ENCODE data around the gene C1QTNF8.
"Not testable (repeated sequence)": the region's sequence is repeated elsewhere in the genome, so short reads cannot be mapped to it uniquely, and the experiment has no call there.

The C1QTNF8 gene

DNA sequence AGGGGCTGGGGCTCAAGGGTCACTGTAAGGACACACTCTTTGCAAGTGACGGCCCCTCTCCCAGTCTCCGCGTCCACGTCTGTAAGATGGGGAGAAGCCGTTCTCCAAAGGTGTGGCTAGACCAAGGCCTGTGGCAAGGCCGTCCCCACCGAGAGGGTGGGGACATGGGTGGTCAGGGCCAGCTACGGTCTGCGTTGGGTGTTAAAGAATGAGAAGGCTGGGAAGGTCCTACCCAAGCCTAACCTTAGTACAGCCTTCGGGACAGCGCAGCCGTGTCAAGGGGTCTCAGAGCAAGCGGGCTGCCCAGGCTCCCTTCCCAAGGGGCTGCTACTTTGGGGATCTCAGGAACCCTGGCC is 1.9 kb downstream of the C1QTNF8 start:
- DNase-seq (ENCODE audit: low spot score), result no peak

DNA sequence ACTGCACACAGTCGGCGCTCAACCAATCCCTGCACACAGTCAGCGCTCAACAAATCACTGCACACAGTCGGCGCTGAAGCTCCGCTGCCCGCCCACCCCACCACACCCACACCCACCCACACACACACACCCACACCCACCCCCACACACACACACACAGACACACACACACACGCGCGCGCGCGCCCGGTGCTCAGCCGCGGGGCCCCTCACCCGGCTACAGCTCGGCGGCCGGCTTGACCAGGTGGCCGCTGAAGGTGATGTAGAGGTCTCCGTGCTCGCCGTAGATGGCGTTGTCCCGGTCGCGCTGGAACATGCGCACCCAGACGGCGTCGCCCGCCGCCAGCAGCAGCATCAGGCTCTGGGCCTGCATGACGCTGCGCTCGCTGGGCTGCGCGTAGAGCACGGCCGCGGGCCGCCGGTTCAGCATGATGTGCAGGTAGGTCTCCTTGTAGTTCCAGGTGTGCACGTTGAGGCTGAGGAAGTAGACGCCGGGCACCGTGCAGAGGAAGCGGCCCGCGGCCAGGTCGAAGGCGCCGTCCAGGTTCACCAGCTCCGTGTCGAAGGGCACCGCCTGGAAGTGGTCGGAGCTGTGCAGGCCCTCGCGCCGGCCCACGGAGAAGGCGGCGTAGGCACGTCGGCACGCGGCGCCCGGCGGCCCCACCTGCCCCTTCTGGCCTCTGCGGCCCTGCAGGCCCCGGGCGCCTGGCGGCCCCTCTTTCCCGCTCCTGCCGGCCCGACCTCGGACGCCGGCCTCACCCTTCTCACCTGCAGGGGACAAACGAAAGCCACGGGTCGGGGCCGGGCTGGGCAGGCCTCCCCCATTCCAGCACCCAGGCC is 2.5 kb downstream of the C1QTNF8 start:
- DNase-seq (ENCODE audit: low spot score), result no peak

DNA sequence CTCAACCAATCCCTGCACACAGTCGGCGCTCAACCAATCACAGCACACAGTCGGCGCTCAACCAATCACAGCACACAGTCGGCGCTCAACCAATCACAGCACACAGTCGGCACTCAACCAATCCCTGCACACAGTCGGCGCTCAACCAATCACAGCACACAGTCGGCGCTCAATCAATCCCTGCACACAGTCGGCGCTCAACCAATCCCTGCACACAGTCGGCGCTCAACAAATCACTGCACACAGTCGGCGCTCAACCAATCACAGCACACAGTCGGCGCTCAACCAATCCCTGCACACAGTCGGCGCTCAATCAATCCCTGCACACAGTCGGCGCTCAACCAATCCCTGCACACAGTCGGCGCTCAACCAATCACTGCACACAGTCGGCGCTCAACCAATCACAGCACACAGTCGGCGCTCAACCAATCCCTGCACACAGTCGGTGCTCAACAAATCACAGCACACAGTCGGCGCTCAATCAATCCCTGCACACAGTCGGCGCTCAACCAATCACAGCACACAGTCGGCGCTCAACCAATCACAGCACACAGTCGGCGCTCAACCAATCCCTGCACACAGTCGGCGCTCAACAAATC is 3.3 kb downstream of the C1QTNF8 start:
- DNase-seq (ENCODE audit: low spot score), result not testable (repeated sequence)

DNA sequence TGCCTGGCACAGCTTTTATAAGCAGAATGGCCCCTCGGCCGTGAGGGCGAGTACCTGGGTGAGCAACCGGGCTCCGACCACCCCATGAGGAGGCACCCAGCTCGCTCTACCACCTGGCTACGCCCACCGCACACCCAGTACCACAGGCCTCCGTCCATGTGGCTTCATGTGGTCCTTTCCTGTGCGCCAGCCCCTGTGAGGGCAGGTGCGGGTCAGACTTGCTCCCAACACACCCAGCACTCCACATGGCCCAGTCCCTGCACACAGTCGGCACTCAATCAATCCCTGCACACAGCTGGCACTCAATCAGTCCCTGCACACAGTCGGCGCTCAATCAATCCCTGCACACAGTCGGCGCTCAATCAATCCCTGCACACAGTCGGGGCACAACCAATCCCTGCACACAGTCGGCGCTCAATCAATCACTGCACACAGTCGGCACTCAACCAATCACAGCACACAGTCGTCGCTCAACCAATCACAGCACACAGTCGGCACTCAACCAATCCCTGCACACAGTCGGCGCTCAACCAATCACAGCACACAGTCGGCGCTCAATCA is 4.0 kb downstream of the C1QTNF8 start:
- DNase-seq (ENCODE audit: low spot score), result no peak

DNA sequence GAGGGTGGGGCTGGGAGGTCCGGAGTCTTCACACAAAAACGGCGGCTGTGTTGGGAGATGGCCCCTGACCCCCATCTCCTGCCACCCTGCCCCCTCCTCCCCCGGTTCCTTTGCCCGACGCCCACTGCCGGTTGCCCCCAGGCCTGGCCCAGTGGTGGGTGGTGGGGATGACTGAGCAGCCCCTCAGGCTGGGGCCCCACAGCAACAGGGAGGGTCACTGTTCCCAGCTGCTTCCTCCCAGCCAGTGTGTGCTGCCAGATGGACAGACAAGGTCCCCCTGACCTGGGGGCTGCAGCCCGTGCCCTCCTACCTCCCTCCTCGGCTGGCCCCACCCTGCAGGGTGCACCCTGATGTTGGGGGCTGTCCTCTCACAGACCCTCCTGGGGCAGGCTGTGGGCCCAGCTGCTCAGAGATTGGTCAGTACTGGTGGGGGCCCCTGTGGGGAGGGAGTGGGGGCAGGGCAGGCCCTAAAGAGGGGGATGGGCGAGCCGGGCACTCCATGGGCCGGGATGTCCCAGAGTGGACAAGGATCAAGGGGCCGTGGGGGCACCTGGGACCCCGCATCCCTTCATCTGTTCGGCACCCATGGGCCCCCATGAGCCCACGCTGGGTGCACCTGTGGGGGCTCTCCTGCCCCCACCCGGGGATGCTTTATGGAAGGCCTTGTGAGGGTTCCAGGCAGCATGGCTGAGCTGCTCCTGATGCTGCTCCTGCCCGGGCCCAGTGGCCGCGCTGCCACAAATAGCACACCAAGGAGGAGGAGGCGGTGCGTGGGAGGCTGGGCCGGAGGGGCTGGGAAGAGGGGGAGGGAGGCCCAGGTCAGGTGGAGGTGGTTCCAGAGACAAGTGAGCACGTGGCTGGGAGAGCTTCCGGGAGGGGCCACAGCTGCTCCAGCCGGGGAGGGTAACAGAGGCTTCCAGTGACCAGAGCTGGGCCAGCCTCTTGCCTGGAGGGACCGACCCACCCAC is 5.1 kb downstream of the C1QTNF8 start:
- no peak for DNase-seq (ENCODE audit: low spot score)

DNA sequence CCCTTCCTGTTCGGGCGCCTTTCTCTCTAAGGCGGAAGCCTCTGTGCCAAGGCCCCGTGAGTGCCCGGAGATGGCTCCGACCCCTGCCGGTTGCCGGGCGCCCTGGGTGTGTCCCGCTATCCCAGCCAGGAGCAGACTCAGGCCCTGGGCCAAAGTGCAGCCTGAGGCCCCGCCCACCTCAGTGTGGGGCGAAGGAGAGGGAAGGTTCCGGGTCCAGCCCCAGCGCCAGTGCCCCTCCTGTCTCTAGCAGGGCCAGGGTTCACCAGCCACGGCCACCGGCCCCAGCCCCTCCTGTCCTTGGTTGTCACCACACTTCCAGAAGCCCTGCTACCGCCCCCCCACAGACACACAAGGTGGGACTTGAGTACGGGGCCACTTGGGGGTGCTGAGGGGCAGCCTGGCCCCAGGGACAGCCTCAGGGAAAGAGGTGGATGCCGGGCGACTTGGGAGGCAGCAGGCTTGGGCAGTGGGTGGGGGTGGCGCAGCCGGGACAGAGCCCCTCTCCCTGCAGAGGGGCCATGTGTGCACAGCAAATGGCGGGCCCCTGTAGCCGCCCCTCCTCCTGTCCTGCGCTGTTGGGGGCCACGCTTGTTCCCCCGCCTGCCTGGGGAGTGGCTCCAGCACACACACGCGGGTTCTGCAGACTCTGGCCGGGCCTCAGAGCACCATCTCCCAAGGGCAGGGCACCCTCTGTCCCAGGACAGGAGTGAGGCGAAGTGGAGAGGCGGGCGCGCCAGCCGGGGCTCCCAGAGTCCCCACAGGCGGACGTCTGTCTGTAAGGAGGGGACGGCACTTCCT is 6.0 kb downstream of the C1QTNF8 start:
- no peak for DNase-seq (ENCODE audit: low spot score)

DNA sequence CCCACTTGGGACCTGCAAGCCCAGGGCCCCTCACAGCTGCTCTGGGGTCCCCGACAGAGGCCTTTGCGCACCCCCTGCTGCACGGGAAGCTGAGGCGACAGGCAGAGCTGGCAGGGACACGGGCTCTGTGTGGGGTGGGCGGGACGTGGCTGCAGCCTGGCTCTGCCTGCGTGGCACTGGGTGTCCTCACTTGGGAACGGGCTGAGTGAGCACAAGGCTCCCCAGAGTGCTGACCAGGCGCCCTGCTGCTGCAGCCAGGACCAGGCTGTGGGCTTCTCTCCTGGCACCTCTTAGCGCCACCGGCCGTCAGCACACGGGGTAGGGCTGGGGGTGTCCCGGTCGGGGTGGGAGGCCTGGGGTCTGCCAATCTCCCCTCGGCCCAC is 6.6 kb downstream of the C1QTNF8 start:
- no peak for DNase-seq (ENCODE audit: low spot score)

DNA sequence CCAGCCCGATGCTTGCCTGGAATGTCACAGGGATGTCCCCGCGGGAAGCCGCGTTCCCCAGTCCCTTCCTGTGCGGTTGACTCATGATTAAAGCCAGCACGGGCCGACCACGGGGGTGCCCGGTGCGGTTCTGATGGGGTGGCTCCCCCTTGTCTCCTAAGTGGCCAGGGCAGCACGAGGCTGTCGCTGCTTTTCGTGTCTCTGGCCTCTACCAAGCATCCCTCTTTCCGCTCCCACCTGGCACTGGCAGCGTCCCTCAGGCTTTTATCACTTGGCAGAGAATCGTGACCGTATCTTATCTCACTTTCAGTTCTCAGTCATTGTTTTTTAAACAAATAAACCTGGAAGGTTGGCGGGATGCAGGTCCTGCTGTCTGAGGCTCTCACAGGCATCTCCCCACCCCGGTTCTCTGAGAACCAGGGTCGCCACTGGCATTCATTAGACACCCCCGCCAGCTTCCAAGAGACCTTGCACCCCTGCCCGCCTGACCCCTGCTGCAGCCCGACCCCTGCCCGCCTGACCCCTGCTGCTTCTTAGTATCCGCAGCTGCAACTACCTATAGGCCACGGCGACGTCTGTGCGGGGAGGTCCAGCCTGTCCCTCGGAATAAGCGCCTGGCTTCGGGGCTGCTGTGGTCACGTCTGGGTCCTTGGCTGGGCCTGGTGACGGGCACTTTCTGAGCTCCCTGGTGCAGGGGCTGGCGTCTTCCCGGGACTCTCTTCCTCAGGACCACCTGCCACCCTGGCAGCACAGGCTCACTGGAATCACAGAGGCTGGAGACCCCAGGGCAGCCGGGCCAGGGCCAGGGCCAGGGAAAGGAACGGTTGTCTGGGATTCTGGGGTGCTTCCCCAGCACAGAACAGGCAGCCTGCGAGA is 7.5 kb downstream of the C1QTNF8 start:
- DNase-seq (ENCODE audit: low spot score), result no peak

DNA sequence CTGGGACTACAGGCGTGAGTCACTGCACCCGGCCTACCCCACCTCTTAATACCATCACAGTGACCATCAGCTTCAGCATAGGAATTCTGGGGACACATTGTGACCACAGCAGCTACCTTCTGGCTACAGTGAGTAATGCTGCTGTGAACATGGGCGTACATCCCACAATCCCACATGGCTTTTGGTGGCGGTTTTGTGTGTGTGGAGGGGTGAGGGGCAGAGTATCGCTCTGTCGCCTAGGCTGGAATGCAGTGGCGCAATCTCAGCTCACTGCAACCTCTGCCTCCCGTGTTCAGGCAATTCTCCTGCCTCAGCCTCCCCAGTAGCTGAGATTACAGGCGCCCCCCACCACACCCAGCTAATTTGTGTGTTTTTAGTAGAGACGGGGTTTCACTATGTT is 9.6 kb downstream of the C1QTNF8 start:
- not testable (repeated sequence) for DNase-seq (ENCODE audit: low spot score)

DNA sequence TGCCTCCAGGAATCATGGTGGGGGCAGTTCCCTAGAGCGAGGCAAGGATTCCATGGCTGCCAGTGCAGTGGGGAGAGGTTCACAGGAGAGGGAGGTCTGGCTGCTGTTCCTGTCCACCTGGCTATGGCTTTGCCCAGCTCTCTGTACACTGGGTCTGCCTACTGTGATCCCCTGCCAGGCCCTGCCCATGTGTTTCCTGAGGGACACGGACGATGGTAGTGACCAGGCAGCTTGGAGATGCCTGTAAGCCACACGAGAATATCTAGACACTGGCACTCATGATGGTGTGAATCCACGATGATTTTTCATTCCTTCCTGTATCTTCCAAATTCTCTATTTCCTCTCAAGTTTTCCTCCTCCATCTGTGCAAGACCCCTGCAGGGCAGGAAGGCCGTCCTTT is 11.1 kb downstream of the C1QTNF8 start:
- DNase-seq (ENCODE audit: low spot score), result no peak

DNA sequence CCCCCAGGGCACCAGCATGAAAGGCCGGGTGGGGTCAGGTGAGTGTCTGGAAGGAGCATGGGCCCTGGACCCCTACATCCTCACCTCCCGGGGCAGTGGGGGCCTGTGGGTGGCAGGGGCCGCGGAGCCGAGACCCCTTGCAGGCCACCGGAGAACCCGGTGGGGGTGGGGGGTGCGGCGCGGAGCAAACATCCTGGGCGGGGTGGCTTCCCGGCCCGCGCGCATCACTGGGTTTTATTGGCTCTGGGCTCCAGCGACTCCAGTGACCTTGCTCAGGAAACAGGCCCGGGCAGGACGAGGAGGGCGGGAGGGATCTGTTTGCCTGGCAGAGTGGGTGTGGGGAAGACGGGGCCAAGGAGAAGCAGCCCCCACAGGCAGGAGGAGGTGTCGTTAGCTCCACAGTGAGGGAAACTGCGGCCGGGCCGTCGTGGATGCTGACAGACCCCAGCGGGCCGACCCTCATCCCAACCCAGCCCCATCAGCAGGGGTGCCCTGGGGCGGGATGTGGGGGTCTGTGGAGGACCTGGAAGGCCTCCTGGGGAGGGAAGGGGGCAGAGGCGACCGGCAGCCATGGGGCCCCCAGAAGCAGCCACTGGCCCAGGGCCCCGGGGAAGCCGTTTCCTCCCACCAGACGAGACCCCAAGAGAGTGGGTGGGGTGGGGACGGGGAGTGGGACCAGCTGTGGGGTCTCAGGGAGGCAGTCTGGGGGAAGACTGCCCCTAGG is 12.9 kb downstream of the C1QTNF8 start:
- DNase-seq (ENCODE audit: low spot score), result no peak

DNA sequence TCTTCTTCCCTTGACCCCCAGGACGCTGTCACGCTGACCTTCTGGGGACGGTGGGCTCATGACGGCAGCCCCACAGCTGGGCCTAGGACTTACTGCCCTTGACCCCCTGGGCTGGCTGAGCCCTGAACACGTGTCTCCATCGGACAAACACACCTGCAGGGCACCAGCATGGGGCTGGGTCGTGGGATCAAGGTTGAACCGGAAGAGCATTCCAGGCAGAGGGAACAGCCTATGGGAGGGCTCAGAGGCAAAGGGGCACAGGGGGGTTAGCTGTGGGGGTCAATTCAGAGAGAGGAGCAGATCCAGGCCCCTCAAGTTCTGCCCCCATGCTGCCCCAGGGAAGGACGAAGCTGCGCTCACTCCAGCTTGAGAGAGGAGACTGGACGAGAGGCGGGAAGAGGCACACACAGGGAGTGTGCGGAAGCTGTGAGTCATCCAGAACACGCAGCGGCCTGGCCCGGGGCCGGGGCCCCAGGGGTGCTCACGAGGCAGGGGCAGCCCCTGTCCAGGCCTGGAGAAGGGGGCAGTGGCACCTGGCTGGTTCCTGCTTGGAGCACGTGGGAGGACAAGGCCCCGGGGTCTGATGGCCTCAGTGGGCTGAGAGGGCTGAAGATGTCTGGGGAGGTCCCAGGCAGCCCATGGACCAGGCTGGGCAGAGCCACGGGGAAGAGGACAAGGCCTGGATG is 13.6 kb downstream of the C1QTNF8 start:
- DNase-seq (ENCODE audit: low spot score), result no peak

DNA sequence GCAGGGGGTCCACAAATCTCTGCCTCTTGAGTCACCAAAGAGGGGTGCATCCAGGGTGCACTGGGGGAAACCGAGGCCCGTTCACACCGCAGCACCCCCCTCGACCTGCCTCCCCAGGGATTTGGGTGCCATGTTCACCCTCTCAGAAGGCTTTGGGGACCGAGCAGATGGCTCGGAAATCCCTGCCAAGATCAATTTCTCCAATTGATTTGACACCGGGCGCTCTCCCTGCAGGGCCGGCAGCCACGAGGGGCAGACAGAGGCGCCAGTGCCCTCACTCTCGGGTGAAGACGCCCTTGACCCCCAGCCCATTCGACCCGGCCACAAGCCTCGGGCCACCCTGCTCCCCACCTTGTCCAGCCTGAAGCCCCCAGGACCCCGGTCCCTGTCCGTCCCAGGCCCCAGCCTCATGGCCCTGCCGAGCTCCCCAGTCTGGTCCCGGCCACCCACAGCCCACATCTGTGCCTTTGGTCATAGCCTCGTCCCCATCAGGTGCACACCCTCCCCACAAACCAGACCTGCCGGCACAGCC is 14.2 kb downstream of the C1QTNF8 start:
- no peak for DNase-seq (ENCODE audit: low spot score)

DNA sequence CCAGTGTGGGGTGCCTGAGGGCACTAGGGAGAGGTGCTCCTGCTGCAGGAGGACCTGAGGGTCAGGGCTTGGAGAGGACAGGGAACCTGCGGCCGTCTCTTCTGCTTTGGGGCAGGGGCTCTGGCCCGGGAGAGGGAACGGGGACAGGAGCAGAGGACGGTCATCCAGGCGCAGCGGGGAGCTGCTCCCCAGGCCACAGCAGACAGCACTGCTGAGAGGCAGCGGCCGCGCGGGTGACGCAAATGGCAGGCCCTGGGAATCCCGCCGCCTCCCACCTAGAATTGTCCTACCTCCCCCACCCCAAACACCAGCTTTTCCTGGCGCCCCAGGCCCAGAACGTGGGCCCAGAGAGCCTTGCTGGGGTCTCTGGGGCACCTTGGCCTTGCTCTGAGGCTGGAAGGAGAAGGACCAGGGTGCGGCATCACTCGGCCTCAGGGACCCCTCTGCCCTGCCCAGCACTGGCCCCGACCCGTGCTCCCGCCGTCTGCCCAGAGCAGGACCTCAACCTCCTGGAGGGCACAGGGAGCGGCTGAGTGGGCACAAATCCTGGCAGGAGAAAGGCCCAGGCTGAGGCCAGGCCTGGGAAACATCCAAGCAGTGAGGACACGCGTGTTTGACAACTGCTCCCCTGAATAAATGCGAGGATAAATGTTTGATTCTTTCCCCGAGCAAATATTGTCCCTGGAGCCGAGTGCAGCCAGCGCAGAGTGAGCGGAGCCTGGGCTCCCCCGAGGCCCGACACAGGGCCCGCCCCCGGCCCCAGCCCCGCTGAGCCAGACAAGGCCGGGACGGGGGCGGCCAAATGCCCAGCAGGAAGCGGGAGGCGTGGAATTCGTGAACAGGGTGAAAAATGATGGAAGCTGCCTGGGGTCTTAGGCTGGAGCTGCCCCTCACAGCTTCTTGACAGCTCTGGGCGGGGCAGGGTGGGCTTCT is 15.0 kb downstream of the C1QTNF8 start:
- no peak for DNase-seq (ENCODE audit: low spot score)

DNA sequence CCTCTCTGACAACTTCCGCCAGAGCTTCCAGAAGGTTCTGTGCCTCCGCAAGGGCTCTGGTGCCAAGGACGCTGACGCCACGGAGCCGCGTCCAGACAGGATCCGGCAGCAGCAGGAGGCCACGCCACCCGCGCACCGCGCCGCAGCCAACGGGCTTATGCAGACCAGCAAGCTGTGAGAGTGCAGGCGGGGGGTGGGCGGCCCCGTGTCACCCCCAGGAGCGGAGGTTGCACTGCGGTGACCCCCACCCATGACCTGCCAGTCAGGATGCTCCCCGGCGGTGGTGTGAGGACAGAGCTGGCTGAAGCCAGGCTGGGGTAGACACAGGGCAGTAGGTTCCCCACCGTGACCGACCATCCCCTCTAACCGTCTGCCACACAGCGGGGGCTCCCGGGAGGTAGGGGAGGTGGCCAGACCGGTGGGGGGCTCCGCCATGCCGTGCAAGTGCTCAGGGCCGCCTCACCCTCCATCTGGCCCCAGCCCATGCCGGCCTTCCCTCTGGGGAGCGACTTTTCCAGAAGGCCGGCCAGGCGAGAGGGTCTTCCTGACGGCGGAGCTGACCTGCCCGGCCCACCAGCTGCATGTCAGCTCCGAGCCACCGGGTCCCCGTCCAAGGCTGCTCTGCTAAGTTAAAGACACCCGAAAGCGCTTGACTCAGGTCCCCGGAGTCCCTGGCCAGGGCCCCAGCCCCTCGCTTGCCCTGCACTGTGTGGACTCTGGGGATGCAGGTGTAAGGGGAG is 16.1 kb downstream of the C1QTNF8 start:
- DNase-seq (ENCODE audit: low spot score), result no peak

DNA sequence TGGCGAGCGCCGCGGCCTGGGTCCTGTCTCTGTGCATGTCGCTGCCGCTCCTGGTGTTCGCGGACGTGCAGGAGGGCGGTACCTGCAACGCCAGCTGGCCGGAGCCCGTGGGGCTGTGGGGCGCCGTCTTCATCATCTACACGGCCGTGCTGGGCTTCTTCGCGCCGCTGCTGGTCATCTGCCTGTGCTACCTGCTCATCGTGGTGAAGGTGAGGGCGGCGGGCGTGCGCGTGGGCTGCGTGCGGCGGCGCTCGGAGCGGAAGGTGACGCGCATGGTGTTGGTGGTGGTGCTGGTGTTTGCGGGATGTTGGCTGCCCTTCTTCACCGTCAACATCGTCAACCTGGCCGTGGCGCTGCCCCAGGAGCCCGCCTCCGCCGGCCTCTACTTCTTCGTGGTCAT is 16.7 kb downstream of the C1QTNF8 start:
- DNase-seq (ENCODE audit: low spot score), result no peak

DNA sequence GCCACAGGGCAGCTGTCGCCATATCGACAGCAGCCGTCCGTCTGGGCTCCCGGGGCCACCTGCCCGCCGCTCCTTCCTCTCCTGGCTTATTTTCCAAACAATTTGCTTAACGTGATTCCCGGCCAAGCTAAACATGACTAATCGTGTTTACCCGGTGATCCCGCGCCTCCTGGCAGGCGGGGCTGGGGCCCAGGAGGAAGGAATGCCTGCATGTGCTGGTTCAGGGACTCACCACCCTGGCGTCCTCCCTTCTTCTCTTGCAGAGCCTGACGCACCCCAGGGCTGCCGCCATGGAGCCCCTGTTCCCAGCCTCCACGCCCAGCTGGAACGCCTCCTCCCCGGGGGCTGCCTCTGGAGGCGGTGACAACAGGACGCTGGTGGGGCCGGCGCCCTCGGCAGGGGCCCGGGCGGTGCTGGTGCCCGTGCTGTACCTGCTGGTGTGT is 17.4 kb downstream of the C1QTNF8 start:
- no peak for DNase-seq (ENCODE audit: low spot score)
